GM19043 (cell line): ENCODE results near the gene PDE3B.
"Not testable (repeated sequence)": the region's sequence is repeated elsewhere in the genome, so short reads cannot be mapped to it uniquely, and the experiment has no call there.

Experiments
- ATAC-seq: cut with Tn5 transposase; IDR thresholded peaks from one replicate; pipeline ENCODE4 v1.9.1; 2021; ENCODE audit warnings: low read depth; ENCODE audit not compliant: unreplicated experiment

Gene PDE3B

DNA sequence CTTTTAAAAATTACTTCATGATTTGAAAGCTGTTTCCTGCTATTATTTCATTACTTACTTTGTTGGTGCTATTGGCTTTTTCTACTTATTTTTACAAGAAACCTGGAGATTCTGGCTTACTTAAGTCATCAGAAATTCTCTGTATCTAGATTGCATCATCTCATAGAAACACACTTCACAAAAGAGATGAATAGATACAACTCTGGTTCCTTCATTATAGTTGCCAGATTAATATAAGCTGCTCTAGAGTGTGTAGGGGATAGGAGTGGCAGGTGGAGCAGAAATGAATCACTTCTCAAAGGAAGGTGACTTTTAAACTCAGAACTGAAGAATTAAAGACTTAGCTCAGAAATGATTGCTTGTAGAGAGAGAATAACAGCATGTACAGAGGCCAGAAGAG lies 228.4 kb downstream of the PDE3B start:
- no peak for ATAC-seq

DNA sequence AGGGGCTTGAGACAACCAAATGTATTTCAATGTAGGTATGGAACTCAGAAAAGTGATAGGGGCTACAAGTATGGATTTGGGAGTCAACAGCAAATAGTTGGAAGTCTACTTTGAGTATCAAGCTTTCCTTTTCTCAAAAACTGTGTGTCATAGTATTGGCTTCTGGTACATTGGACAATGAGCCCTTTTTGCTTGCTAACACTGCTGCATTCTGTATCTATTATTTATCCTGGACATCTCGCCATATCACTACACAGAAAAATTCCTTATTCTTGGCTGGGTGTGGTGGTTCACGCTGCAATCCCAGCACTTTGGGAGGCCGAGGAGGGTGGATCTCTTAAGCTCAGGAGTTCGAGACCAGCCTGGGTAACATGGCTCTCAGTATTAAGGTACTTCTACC lies 230.0 kb downstream of the PDE3B start:
- ATAC-seq: no peak

GRCh38 chr11:14875163-14875562 lies 231.6 kb downstream of the PDE3B start:
- no peak for ATAC-seq

GRCh38 chr11:14881576-14882193 lies 238.1 kb downstream of the PDE3B start:
- ATAC-seq: no peak

GRCh38 chr11:14882196-14882595 lies 238.6 kb downstream of the PDE3B start:
- ATAC-seq: peak; percentile 55

- not testable (repeated sequence) for ATAC-seq
Observed at GRCh38 chr11:14883683-14884082, 240.1 kb downstream of the PDE3B start.

DNA sequence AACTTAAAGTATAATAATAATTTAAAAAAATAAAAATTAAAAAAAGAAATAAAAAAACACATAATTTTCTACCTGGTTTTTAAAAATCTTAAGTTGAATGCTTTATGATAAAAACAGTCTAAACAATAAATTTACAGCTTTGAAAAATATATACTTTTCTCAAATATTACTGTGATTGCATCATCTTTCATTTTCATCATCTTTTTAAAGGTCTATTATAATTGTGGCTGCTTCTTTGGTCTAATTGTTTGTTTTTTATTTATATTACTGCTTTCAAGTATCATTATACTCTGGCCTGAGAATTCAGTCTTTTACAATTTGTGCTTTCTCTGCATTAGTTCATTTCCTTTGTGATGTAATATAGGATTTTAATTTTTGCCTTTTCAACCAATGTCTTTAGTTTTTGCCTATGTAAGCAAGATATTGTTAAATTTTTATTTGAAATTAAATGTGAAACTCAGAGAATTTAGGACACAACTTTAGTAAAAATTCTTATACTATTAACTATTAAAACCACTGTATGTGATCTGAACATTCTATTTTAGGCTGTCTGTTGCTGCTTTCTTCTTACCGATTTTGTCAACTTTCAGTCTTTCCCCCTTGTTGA lies 241.2 kb downstream of the PDE3B start:
- no peak for ATAC-seq

GRCh38 chr11:14886513-14886912 lies 242.9 kb downstream of the PDE3B start:
- ATAC-seq: no peak

- ATAC-seq: peak; percentile 42
Observed at GRCh38 chr11:14891143-14892035, 247.8 kb downstream of the PDE3B start.

DNA sequence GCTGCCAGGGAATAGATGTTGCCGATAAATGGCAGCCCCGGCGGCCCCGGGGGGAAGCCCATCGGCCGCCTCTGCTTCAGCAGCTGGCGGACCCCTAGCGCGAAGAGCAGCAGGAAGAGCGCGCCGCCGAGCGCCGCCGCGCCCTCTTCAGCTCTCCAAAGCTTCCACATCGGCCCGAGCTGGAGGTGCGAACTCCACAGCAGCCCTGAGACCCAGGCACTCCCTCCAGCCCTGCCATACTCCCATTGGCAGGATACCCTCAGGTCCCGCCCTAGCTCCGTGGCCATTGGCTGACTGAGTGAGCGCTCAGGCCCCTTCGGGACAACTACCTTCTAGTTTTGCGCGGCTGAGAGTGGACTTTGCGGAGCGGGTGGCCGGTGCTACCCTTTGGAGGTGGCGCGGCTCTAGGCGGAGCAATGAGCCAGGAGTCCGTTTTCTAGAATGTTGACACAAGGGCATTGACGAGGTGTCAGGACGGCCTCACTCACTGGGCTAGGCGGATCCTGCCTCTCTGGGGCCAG lies 248.5 kb downstream of the PDE3B start, which contains the start of gene CYP2R1:
CYP2R1 (minus strand) TSS at position 196 of the 521 bp plus-strand sequence; CDS start at position 170, 26 bp downstream.
- peak; percentile 93 for ATAC-seq

- ATAC-seq: no peak
Observed at GRCh38 chr11:14892577-14892976, 249.0 kb downstream of the PDE3B start.

DNA sequence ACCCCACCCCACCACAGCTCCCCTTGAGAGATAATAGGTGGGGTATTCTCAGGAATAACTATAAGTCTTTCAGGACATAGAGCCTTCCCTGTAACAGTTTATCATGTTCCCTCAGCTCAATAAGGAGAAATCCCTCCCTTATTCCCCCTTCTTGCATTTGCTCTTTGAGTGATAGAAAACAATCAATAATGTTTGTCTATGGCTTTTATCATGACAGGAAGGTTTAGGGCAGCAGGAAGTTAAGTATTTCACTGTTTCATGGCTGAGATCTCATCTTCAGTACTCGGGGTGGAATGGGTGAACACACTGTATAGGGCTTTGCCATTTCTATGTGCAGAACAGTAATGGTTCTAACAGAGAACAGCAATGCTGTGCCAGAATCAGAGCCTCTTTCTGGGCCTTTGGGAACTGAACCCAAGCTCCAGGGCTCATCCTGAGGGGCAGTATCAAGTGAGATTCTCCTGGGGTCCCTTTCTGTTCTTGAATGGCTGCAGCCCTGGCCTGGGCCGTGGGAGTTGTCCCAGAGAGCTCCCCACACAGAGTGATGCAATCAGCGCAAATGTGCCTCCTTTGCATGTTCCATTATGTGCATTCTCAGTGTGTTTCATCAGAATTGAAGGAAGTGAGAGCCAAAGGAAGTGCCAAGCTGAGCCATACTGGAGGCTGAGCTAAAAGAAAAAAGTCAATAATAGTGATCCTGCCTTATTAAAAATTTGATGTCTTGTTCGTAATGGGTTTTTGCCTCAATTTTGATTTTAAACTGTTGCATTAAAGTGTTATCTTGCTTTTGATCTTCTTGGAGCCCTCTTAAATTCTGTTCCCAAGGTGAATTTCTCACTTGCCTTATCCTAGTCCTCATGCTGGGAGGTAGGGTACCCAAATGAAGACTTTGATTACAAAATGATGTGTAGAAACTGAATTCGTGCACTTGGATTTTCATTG lies 251.3 kb downstream of the PDE3B start:
- ATAC-seq: no peak

GRCh38 chr11:14898355-14898754 lies 254.8 kb downstream of the PDE3B start:
- no peak for ATAC-seq

GRCh38 chr11:14898906-14899305 lies 255.3 kb downstream of the PDE3B start:
- ATAC-seq: no peak

DNA sequence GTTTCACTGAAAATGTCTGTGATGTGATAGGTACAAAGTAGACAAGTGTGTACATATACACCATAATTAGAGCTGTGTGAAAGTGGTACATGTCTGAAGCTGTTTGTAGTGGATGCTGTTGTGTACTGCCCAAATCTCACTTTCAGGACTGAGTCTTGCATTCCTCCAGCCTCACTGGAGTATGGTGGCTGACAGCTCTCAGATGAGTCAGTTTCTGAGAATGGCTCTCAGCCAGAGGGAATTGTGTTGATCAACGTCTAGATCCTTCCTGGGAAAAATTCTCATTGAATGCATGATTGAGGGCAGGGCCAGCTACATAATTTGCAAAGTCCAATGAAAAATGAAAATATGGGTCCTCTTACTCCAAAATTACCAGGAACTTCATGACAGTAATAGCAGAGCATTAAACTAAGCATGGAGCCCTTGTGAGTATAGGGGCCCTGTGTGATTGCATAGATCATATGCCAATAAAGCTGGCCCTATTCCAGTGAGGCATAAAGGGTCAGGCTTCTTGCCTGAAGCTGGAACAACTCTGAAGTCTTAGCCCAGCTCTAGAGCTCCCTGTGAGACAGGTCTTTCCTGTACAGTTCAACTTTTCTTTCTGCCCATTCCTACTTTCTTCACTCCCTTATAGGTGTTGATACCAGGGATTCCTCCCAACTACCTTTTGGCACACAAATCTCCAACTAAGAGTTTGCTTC lies 259.2 kb downstream of the PDE3B start:
- no peak for ATAC-seq

GRCh38 chr11:14904745-14905103 lies 261.1 kb downstream of the PDE3B start:
- ATAC-seq: peak; percentile 42

- ATAC-seq: peak; percentile 55
Observed at GRCh38 chr11:14905104-14906033, 261.8 kb downstream of the PDE3B start.

- no peak for ATAC-seq
Observed at GRCh38 chr11:14906578-14906977, 263.0 kb downstream of the PDE3B start.
